PC-3 (cell line): ENCODE results near the gene POLR3G.

Experiments used
- EZH2 ChIP-seq: fragments of 300-600 bp; sonication (generic); IDR thresholded peaks from one replicate; pipeline ENCODE4 v1.6.1; 2017; ENCODE audit warnings: antibody characterized with exemption, mild to moderate bottlenecking, low read length; ENCODE audit not compliant: unreplicated experiment
- TF ChIP-seq, protein P1 (sequence below): fragments of 300-600 bp; sonication (generic); conservative IDR thresholded peaks from 2 replicates; pipeline ENCODE4 v1.5.1; 2017; ENCODE audit warnings: antibody characterized with exemption, low read depth, mild to moderate bottlenecking, low read length

DNA sequence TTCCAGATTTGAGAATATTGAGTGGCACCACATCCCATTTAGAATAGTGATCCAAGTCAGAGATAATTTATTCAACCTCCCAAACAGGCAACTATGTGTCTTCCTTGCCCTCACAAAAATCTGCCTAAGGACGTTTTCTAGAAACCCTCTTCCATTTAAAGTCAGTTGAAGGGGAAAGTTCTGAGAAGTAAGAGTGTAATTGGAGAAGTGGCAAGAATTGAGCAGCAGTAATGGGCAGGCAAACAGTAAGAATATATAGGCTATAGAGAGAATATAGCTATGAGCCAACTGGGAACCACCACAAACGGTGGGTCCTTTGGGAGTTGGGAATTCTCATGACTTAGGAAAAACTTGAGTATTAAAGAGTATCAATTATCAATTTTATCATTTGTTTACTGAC is 34.0 kb upstream of the POLR3G start:
- TF ChIP-seq, protein P1, sequence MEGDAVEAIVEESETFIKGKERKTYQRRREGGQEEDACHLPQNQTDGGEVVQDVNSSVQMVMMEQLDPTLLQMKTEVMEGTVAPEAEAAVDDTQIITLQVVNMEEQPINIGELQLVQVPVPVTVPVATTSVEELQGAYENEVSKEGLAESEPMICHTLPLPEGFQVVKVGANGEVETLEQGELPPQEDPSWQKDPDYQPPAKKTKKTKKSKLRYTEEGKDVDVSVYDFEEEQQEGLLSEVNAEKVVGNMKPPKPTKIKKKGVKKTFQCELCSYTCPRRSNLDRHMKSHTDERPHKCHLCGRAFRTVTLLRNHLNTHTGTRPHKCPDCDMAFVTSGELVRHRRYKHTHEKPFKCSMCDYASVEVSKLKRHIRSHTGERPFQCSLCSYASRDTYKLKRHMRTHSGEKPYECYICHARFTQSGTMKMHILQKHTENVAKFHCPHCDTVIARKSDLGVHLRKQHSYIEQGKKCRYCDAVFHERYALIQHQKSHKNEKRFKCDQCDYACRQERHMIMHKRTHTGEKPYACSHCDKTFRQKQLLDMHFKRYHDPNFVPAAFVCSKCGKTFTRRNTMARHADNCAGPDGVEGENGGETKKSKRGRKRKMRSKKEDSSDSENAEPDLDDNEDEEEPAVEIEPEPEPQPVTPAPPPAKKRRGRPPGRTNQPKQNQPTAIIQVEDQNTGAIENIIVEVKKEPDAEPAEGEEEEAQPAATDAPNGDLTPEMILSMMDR: no peak
- no peak for TF ChIP-seq EZH2
